Adrenal gland (tissue), 12 donors: Measurements from ENCODE around the gene RNASEL. TPM values are rescaled to one million over a fixed set of nuclear protein-coding genes. Genes with fewer than 3 reads are reported as not detected.
A peak's percentile ranks its signal among the peaks of the same experiment; 100 is the strongest.

ENCODE experiments used
- DNase-seq, 7 donors: peaks; one replicate each; pipeline ENCODE4 v3.0.0-alpha.2; 2019 to 2020
- H3K27ac ChIP-seq, 5 donors: fragments of 200-600 bp; sonication (generic) in 4 of 5; 1 replicate in 3 of 5; 2 replicates in 2 of 5; pipeline versions ENCODE4 v1.5.1 to v1.8.0; 2016 to 2020; ENCODE audit warnings: mild to moderate bottlenecking in 1 of 5
- H3K27me3 ChIP-seq: fragments of 200-600 bp; 2 replicates; pipeline ENCODE4 v1.8.0; 2021
- H3K36me3 ChIP-seq, 2 donors: fragments of 200-600 bp; replicated peaks in 1 of 2; 1 replicate in 1 of 2; 2 replicates in 1 of 2; pipeline versions ENCODE4 v1.5.1 to v1.8.0; 2018 to 2022
- H3K4me1 ChIP-seq, 2 donors: fragments of 200-600 bp; replicated peaks in 1 of 2; 1 replicate in 1 of 2; 2 replicates in 1 of 2; pipeline versions ENCODE4 v1.5.1 to v1.8.0; 2018 to 2021
- H3K4me3 ChIP-seq, 4 donors: fragments of 200-600 bp; sonication (generic) in 3 of 4; one replicate each; pipeline ENCODE4 v1.5.1; 2016 to 2018
- H3K9me3 ChIP-seq, 3 donors: fragments of 200-600 bp; sonication (generic) in 1 of 3; replicated peaks in 1 of 3; 1 replicate in 2 of 3; 2 replicates in 1 of 3; pipeline versions ENCODE4 v1.5.1 to v1.8.0; 2016 to 2021
- POLR2A ChIP-seq, 2 donors: fragments of 450-650 bp; IDR thresholded peaks; one replicate each; pipeline ENCODE4 v1.6.1; 2017; ENCODE audit warnings: antibody characterized with exemption in 2 of 2, mild to moderate bottlenecking in 2 of 2, moderate library complexity in 1 of 2
- WGBS, 4 donors: extraction: QIAGEN DNeasy Blood & Tissue Kit in 2 of 4; methylation state at CpG; one replicate each; pipeline versions ENCODE4 v1.1.5 to v1.1.7; 2013 to 2017; 5-methylcytosine and 5-hydroxymethylcytosine counted together
- intact Hi-C, 2 donors: fragments of 100-400 bp; cut with DNase I; formaldehyde crosslinking; loops; one replicate each; pipeline versions ENCODE4 v1.14.1 to v1.15.0; 2022 to 2023
- polyA plus RNA-seq, 3 donors: library from polyadenylated mRNA; stranded (reverse); fragments of 200-250 nt in 2 of 3; fragments of 350-450 nt in 1 of 3; fragmentation: Illumina TruSeq in 1 of 3; extraction: RNeasy Lipid Tissue Mini Kit (QIAGEN cat#74804) in 1 of 3; gene quantifications; one replicate each; pipeline ENCODE4 v1.2.3, GENCODE V29; 2013 to 2014
- total RNA-seq, 9 donors: library from RNA; depleted of rRNA in 4 of 9; stranded (reverse); fragments of >200 nt in 4 of 9; fragments of 120-200 nt in 1 of 9; fragmentation: NEBNext Ultra II Directional in 1 of 9; extraction: Animal tissue kit (Norgen Biotek cat#: 25700) in 1 of 9; gene quantifications; one replicate each; pipeline versions ENCODE4 v1.1.0 to v1.2.4, GENCODE V29; 2013 to 2023
- TF ChIP-seq, protein P1 (sequence below), 6 experiments: fragments of 450-650 bp in 4 of 6; fragments of 200-600 bp in 2 of 6; sonication (generic) in 1 of 6; IDR thresholded peaks; 1 replicate in 5 of 6; 2 replicates in 1 of 6; pipeline versions ENCODE4 v1.5.1 to v1.8.0; 2016 to 2021; ENCODE audit warnings: antibody characterized with exemption in 6 of 6, mild to moderate bottlenecking in 2 of 6, moderate library complexity in 1 of 6
- donor health status: healthy with polysubstance abuse.
- donor health status: Bipolar disorder and iron deficiency.
- donor health status: DM: yes; HTN: yes; CAD: no.
- donor health status: DM: no; HTN: no; CAD: no.
- donor health status: DM: no; HTN: no; CAD: no.
- donor health status: DM: yes; HTN: yes; CAD: no.

RNASEL gene
- total and polyA plus RNA-seq, 12 donors, result 3.5 to 24.3 (median 11.7) TPM

DNA sequence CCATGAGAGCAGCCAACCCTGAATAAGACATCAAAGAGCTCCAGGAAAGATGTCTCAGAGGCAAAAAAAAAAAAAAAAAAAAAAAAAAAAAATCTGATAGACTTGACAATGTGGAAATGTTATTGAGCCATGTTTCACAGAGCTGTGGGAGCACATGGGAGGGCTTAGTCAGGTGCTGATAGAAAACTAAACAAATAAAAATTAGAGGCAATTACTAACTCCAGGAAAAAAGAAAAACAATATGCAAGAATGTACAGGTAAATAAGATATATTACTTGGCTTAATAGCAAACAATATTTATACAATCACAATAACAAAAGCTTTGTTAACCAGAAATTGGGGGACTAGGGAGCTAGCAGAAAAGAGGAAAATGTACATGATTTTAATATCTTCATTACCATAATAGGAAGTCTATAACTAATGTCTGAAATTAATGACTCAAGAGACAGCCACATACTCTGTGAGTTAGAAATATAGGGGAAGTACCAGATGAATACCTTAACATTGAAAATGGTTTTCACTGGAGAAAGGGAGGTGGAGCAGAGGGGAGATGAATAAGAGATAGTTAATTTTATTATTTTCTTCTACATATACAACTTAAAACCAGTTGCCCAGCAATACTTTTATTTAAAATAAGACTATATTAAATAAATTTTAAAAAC lies 32.0 kb upstream of the RNASEL start:
- Histone ChIP-seq H3K27me3 (no peaks in the 10 kb centered on the region), H3K4me3 (no peak overlapping the region), H3K36me3 (no peaks in the 10 kb centered on the region), H3K27ac (no peak overlapping the region), H3K9me3 (no peaks in the 10 kb centered on the region), H3K4me1 (peaks cover 0 to 5% of the 10 kb centered on the region in 2 donors)
- no peak for TF ChIP-seq POLR2A (IDR thresholded peaks at IDR 0.05)
- TF ChIP-seq, protein P1, sequence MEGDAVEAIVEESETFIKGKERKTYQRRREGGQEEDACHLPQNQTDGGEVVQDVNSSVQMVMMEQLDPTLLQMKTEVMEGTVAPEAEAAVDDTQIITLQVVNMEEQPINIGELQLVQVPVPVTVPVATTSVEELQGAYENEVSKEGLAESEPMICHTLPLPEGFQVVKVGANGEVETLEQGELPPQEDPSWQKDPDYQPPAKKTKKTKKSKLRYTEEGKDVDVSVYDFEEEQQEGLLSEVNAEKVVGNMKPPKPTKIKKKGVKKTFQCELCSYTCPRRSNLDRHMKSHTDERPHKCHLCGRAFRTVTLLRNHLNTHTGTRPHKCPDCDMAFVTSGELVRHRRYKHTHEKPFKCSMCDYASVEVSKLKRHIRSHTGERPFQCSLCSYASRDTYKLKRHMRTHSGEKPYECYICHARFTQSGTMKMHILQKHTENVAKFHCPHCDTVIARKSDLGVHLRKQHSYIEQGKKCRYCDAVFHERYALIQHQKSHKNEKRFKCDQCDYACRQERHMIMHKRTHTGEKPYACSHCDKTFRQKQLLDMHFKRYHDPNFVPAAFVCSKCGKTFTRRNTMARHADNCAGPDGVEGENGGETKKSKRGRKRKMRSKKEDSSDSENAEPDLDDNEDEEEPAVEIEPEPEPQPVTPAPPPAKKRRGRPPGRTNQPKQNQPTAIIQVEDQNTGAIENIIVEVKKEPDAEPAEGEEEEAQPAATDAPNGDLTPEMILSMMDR (IDR thresholded peaks at IDR 0.05), result no peak
- no peak for DNase-seq
- intact Hi-C loops, result no loop called here

DNA sequence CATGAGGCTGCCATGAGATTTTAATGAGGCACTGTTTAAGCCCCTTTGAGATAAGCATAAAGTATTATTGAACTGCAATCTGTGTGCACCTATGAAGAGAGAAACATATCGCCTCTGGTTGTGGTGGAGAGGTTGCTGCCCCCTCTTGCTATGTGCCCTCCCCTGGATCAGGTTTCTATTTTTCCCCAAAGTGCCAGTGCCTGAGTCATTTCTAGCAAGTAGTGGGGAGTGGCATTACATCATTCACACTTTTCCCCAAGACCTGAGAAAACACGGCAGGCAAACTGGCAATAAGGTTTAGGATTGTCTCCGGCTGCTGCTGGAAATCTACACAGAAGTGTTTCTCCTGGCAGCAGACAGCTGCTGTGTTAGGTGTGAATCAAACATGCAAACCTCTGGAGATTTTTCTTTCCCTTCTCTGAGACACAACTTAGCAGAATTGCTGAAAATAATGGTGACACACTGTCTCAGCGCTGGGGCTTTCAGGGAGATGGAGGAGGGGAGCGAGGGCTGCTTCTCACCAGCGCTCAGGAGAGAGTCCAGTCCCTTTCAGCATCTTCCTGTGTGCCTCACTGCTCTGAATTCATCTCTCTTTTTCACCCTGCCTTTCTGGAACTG lies 28.8 kb upstream of the RNASEL start:
- Histone ChIP-seq H3K36me3 (no peaks in the 10 kb centered on the region), H3K4me1 (peaks cover 11 to 24% of the 10 kb centered on the region in 2 donors), H3K9me3 (no peaks in the 10 kb centered on the region), H3K27me3 (no peaks in the 10 kb centered on the region), H3K27ac (no peak overlapping the region), H3K4me3 (no peak overlapping the region)
- TF ChIP-seq, protein P1 (IDR thresholded peaks at IDR 0.05), result no peak
- no peak for TF ChIP-seq POLR2A (IDR thresholded peaks at IDR 0.05)
- WGBS, 4 donors, result 50 to 68% (median 57%) methylated on average over 6 of the region's 6 CpGs
- no peak for DNase-seq
- intact Hi-C loops, result no loop called here

DNA sequence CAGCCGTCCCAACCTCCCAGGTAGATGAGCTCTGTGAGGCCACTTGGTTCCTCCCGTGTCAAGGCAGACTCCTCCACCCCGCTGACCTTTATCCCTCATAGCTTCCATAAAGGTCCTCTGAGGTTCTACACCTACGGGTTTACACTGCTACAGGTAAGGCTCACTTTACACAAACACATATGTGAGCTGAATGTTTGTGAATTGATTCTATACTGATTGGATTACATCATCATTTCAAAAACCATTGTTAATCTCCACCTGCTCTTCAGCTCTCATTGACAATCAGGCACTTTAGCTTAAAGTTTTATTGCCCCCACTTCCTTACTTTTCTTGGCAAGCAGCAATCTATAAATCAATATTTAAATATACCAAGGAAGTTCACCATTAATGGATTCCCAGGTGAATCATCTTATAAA lies 28.0 kb upstream of the RNASEL start:
- Histone ChIP-seq H3K36me3 (no peaks in the 10 kb centered on the region), H3K27me3 (no peaks in the 10 kb centered on the region), H3K27ac (no peak overlapping the region), H3K4me3 (no peak overlapping the region), H3K4me1 (peaks cover 11 to 24% of the 10 kb centered on the region in 2 donors), H3K9me3 (no peaks in the 10 kb centered on the region)
- intact Hi-C loops, result no loop called here
- no peak for DNase-seq
- TF ChIP-seq POLR2A (IDR thresholded peaks at IDR 0.05), result no peak
- TF ChIP-seq, protein P1 (IDR thresholded peaks at IDR 0.05), result no peak
- WGBS, 4 donors, result 68 to 88% (median 84%) methylated on average over 3 to 4 of the region's 4 CpGs

GRCh38 chr1:182616130-182617013 lies 27.3 kb upstream of the RNASEL start:
- Histone ChIP-seq H3K9me3 (no peaks in the 10 kb centered on the region), H3K27ac (peak overlapping the region in 2 of 5 donors; percentile 87 to 91), H3K4me1 (peaks cover 11 to 24% of the 10 kb centered on the region in 2 donors), H3K27me3 (no peaks in the 10 kb centered on the region), H3K36me3 (no peaks in the 10 kb centered on the region), H3K4me3 (no peak overlapping the region)
- intact Hi-C loops, result no loop called here
- peak; percentile 58 to 83 (median 69) for DNase-seq
- TF ChIP-seq, protein P1 (IDR thresholded peaks at IDR 0.05), result no peak
- TF ChIP-seq POLR2A (IDR thresholded peaks at IDR 0.05), result no peak
- 15 to 19% (median 16%) methylated on average over 11 to 17 of the region's 17 CpGs for WGBS, 4 donors
